GM19238 (cell line): ENCODE results near the gene PSD2.

Experiments
- DNase-seq: peaks from one replicate; pipeline ENCODE4 v3.0.0; 2011; ENCODE audit warnings: low spot score; ENCODE audit not compliant: insufficient read length

The PSD2 gene

DNA sequence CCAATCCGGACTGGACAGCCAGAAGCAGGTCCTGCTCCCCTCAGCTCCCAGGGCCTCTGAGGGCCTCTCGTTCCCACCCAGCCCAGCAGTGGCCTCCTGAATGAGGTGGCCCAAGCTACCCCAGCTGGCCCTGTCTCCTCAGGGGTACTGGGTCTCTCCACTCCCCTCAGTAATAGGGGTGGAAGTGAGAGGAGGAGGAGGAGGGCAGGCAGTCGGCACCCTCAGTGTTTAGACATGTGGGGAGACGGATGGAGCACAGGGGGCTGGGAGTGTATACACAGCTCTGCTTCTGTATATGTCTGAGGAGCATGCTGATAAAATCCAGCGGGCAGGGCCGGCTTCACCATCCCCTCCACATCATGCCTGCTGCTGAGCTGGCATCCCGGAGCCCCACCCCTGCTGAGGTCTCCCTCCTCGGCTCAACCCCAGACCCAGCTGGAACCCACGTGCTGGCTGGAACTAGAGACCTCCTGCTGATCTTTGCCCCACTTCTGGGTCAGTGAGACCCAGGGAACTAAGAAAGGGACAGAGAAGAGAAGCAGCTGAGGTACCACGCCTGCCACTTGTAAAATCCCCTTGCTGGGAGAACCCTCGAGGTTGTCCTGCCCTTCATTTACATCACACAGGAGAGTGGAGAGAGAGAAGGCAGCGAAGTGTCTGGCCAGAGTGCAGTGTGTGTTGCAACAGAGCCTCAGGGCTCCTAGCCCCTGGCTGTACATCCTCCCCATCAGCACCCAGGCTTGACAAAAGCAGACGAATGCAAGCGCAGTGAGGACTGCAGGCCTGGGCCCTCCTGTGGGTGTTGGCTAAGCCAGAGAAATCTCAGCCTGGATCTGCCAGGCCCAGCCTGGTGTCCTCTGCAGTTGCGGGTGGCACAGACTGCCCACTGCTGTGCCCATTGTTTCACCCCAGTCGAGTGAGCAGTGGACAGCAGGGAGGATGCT is 77.5 kb downstream of the PSD2 start:
- DNase-seq: no peak

- no peak for DNase-seq
Measured at GRCh38 chr5:139875957-139876356, 80.3 kb downstream of the PSD2 start.

DNA sequence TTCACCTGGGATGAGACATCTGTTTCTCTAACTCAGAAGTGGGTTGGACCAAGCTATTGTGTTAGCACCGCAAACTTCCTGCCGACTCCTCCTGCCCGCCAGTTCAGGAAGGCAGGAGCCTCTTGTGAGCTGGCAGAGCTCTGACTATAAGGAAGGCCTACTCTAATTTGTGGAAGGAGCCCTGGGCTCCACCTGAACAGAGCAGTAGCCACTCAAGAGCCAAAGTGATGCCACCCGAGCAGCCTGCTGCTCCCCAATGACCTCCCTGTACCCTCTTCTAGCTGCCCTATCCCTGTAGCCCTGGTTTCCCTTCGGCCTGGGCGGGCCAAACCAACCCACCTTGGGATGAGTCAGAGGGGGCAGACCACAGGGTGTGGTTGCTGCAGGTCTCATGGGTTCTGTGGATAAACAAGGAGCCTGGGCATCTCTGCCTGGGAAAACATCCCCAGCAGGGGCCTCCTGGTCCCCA is 81.6 kb downstream of the PSD2 start:
- no peak for DNase-seq

GRCh38 chr5:139878093-139878492 is 82.5 kb downstream of the PSD2 start:
- no peak for DNase-seq

GRCh38 chr5:139880416-139881142 is 85.0 kb downstream of the PSD2 start:
- DNase-seq: no peak

DNA sequence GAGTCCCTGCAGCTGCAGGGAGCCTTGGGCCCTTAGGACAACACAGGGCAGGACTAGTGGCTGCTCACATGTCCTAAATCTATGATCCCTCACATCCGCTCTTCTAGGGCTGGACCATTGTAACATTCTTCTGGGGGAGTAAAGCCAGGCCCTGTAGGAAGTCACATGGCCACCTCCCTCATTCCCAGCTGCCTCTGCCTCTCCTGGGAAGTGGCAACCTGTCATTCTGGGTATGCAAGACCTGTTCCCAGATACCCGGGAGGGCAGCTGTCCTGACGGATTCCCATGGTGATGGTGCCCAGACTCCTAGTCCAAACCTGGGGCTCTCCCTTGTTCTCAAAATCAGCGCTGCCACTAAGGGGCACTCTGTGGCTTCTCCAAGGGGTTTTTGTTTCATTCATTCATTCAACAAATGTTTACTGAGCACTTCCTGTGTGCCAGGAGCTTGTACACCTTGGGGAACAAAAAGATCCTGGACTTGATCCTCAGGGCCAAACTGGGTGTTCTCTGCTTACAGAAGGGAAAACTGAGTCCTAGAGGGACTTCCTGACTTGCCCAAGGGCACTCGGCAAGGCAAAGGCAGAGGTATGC is 85.6 kb downstream of the PSD2 start:
- DNase-seq: no peak

DNA sequence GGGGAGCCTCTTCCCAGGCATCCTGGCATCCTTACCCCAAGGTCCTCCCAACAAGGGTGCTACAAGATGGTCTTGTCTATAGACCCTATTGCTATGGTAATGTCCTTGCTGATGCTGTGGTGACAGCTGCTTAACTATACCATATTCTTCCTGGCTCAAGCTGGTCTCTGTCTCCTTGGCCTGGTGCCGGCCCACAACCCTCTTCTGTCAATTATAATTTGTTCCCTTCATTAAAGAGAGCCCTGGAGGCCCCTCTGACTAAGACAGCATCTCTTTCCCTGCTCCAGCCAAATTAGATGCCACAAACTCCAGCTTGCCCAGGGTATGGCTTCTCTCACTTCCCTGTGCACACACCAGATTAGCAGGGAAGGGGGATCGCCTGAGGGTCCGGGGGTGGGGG is 86.7 kb downstream of the PSD2 start:
- DNase-seq: no peak

DNA sequence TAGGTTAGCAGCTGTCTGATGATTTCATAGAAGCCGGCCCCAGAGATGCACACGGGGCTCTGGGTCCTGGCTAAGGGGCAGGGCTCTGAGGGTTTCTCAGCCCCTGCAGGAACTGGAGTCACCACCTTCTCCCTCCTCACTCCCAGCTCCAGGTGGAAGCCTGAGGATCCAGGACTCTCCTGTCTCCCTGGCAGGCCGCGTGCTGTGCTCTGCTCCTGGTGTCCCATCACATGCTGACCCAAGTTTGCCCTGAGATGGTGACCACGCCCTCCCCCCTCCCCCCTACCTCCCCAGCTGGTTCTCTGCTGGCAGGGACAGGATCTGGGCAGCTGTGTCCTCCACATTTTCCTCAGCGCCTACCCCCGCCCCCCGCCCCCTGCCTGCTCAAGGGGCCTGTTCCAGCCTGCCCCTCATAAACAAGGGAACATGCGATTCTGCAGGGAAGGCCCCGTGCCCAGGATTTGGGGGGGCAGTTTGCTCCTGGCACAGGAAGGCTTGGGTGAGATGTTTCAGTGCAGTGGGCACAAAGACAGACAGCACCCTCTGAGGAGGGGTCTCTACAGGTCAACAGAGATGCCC is 87.4 kb downstream of the PSD2 start:
- DNase-seq: no peak

GRCh38 chr5:139884144-139884543 is 88.5 kb downstream of the PSD2 start:
- no peak for DNase-seq

DNA sequence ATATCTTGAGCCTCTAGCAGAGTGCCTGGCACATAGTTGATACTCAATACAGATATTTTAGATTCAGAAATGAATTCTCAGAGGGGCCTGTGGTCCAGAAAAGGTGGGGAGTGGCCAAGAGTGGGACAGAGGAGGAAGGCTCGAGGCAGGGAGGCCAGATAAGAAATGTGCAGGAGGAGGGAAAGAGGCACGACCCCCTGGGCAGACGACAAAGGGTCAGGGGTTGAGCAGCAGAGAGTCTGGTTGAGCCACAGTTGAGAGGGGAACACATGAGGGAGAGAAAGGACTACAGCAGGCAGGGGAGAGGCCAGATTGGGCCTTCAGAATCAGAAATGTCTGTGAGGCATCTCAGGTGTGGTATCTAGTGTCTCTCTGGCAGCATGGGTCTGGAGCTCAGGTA is 89.1 kb downstream of the PSD2 start:
- no peak for DNase-seq

- no peak for DNase-seq
Measured at GRCh38 chr5:139885172-139885856, 89.7 kb downstream of the PSD2 start.

- DNase-seq: no peak
Measured at GRCh38 chr5:139885857-139886208, 90.2 kb downstream of the PSD2 start.

DNA sequence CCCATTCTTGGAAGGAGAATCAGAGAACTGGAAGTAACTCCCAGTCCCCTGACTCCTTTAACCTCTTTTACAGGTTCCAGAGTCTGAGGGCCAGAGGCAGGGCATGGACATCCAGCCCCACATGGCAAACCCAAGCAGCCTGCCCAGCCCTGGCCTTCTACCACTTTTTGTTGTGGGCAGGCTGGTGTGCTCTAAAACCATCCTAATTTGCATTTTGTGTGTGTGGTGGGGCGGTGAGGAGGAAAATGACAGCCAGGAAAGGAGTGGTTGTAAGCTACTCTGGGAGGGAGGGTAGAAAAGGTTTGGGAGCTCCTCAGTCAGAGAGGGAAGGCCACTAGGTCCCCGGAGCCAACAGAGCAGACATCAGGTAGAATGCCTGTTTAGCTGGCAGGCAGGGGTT is 90.6 kb downstream of the PSD2 start:
- no peak for DNase-seq

GRCh38 chr5:139888370-139888769 is 92.8 kb downstream of the PSD2 start:
- no peak for DNase-seq

- DNase-seq: no peak
Measured at GRCh38 chr5:139889410-139889809, 93.8 kb downstream of the PSD2 start.

GRCh38 chr5:139893873-139894272 is 98.3 kb downstream of the PSD2 start:
- DNase-seq: no peak
